ENCODE results near the gene TMEM63C. TPM values are rescaled to one million over a fixed set of nuclear protein-coding genes. Genes with fewer than 3 reads are reported as not detected.

Gene TMEM63C
- total and polyA plus RNA-seq, 2 donors (not counting 1 experiment from before 2014, with no cell fraction given): 0.63 to 3.2 TPM

DNA sequence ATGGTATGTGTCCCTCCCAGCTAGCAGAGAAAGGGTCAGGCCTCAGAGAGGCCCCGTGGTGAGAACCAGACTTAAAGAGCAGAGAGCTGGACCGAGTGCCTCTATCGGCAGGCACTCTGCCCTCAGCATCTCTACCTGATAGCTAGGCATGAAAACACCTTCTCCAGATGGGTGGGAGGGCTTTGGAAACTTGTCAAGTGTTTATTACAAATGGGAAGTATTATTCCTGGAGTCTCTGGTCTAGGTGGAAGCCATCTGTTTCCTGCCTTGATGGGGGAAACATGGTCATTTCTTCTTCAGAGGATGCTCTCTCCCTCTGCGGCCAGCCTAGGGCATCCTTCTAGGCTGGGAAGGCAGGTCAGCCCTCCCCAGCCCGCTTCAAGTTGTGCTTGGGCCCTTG lies 2.3 kb downstream of the TMEM63C start:
- Histone ChIP-seq H3K36me3 (replicated peaks in 1 of 2; ENCODE audit: control extremely low read depth in 1 of 2, control insufficient read depth in 1 of 2, extremely low read depth in 1 of 2, insufficient read depth in 2 of 2, low read length in 1 of 2) (no peaks in the 10 kb centered on the region), H3K27me3 (replicated peaks in 1 of 4; ENCODE audit: control extremely low read depth in 1 of 4, control insufficient read depth in 3 of 4, insufficient read depth in 4 of 4, low read length in 3 of 4) (peaks cover 0 to 41% (median 4%) of the 10 kb centered on the region in 4 experiments), H4K20me1 (ENCODE audit: control insufficient read depth, insufficient read depth, low read length, poor library complexity, severe bottlenecking) (no peaks in the 10 kb centered on the region), H3K4me3 (ENCODE audit: control extremely low read depth in 1 of 5, extremely low read depth in 1 of 5, insufficient read depth in 1 of 5, low read depth in 2 of 5, low read length in 4 of 5) (no peak overlapping the region), H2AFZ (ENCODE audit: insufficient read depth, low read depth, low read length, poor library complexity, severe bottlenecking) (no peak overlapping the region), H3K9me3 (ENCODE audit: control extremely low read depth in 1 of 3, control insufficient read depth in 2 of 3, insufficient read depth in 1 of 3, low read length in 2 of 3) (peaks cover 0 to 3% (median 0%) of the 10 kb centered on the region in 3 donors), H3K27ac (ENCODE audit: low read length in 2 of 2) (no peak overlapping the region), H3K79me2 (ENCODE audit: control insufficient read depth, insufficient read depth, low read length) (no peaks in the 10 kb centered on the region), H3K4me1 (ENCODE audit: control insufficient read depth in 2 of 2, insufficient read depth in 2 of 2, low read length in 2 of 2) (peaks cover 18 to 30% of the 10 kb centered on the region in 2 donors), H3K4me2 (replicated peaks; ENCODE audit: low read depth, low read length, poor library complexity, severe bottlenecking) (no peak overlapping the region), H3K9ac (ENCODE audit: low read length) (no peak overlapping the region)
- ChIA-PET POLR2A (interaction anchor here (0.6 kb wide), 1 partner anchor 138 kb away, joined by 4 read pairs; no protein-coding TSS in a partner anchor), CTCF (interaction anchor here (1.1 to 1.2 kb wide), 2 partner anchors 33 to 132 kb away, joined by 3 read pairs; no protein-coding TSS in a partner anchor)
- TF ChIP-seq EZH2 (IDR thresholded peaks at IDR 0.05; ENCODE audit: borderline replicate concordance, insufficient read depth, low read depth, low read length, poor library complexity, severe bottlenecking): no peak
- TF ChIP-seq, protein P1, sequence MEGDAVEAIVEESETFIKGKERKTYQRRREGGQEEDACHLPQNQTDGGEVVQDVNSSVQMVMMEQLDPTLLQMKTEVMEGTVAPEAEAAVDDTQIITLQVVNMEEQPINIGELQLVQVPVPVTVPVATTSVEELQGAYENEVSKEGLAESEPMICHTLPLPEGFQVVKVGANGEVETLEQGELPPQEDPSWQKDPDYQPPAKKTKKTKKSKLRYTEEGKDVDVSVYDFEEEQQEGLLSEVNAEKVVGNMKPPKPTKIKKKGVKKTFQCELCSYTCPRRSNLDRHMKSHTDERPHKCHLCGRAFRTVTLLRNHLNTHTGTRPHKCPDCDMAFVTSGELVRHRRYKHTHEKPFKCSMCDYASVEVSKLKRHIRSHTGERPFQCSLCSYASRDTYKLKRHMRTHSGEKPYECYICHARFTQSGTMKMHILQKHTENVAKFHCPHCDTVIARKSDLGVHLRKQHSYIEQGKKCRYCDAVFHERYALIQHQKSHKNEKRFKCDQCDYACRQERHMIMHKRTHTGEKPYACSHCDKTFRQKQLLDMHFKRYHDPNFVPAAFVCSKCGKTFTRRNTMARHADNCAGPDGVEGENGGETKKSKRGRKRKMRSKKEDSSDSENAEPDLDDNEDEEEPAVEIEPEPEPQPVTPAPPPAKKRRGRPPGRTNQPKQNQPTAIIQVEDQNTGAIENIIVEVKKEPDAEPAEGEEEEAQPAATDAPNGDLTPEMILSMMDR (IDR thresholded peaks at IDR 0.05): no peak
- no peak overlapping the region for H3K27ac Mint-ChIP-seq
- H3K27me3 Mint-ChIP-seq: peaks cover 28% of the 10 kb centered on the region
- no peaks in the 10 kb centered on the region for H3K9me3 Mint-ChIP-seq (ENCODE audit: insufficient read depth)
- no peak for DNase-seq
- 50% methylated on average over 2 of the region's 5 CpGs for WGBS (ENCODE audit: insufficient coverage)
- ATAC-seq (ENCODE audit: low read depth): no peak
- no peak overlapping the region for H3K4me3 Mint-ChIP-seq
- H3K4me1 Mint-ChIP-seq: peaks cover 13% of the 10 kb centered on the region
- intact Hi-C loops (cut with micrococcal nuclease): no loop called here

DNA sequence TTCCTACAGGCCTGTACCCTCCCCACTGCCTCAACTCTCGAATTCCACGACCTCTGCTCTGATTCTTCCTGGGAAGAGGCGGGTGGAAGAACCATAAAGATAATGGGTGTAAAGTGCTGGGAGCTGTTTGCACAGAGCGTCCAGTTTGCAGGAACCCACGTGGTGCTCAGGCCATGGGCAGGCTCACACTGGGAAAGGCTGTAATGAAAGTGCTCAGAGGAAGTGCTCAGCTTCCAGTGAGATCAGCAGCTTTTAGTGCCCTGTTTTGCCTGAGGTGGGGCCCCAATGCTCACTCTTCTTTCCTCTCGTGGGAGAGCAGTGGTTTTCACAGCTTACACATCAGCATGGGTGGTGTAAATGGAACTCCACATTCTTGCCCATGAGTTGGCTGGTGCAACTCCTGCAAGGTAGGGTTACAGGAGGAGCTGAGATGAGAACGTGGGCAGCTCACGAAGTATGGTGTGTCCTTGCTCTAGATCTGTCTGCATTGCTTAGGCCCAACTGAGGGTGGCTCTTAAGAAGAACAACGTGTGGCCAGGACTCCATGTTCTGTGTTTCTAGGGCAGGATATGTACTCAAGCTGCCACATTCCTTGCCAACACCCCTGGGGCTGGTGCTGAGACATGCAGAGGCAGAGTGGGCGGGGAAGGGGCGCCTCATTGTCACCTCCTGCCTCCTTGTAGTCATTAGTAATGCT lies 2.9 kb downstream of the TMEM63C start:
- no peaks in the 10 kb centered on the region for H4K20me1 ChIP-seq (ENCODE audit: control insufficient read depth, insufficient read depth, low read length, poor library complexity, severe bottlenecking)
- no peak overlapping the region for H3K4me2 ChIP-seq (replicated peaks; ENCODE audit: low read depth, low read length, poor library complexity, severe bottlenecking)
- H3K27me3 ChIP-seq (replicated peaks in 1 of 4; ENCODE audit: control extremely low read depth in 1 of 4, control insufficient read depth in 3 of 4, insufficient read depth in 4 of 4, low read length in 3 of 4): peaks cover 0 to 41% (median 4%) of the 10 kb centered on the region in 4 experiments
- H3K4me3 ChIP-seq (ENCODE audit: control extremely low read depth in 1 of 5, extremely low read depth in 1 of 5, insufficient read depth in 1 of 5, low read depth in 2 of 5, low read length in 4 of 5): no peak overlapping the region
- DNase-seq (no peak), ATAC-seq (ENCODE audit: low read depth) (no peak)
- no peaks in the 10 kb centered on the region for H3K9me3 Mint-ChIP-seq (ENCODE audit: insufficient read depth)
- H3K4me1 Mint-ChIP-seq: peaks cover 13% of the 10 kb centered on the region
- TF ChIP-seq, protein P1 (IDR thresholded peaks at IDR 0.05): no peak
- no peak for TF ChIP-seq EZH2 (IDR thresholded peaks at IDR 0.05; ENCODE audit: borderline replicate concordance, insufficient read depth, low read depth, low read length, poor library complexity, severe bottlenecking)
- H3K4me1 ChIP-seq (ENCODE audit: control insufficient read depth in 2 of 2, insufficient read depth in 2 of 2, low read length in 2 of 2): peaks cover 18 to 30% of the 10 kb centered on the region in 2 donors
- CTCF ChIA-PET: interaction anchor here (1.1 to 1.2 kb wide), 2 partner anchors 33 to 131 kb away, joined by 3 read pairs; no protein-coding TSS in a partner anchor
- H3K9me3 ChIP-seq (ENCODE audit: control extremely low read depth in 1 of 3, control insufficient read depth in 2 of 3, insufficient read depth in 1 of 3, low read length in 2 of 3): peaks cover 0 to 3% (median 0%) of the 10 kb centered on the region in 3 donors
- intact Hi-C loops (cut with micrococcal nuclease): no loop called here
- POLR2A ChIA-PET: interaction anchor here (0.6 kb wide), 2 partner anchors 137 to 223 kb away, joined by 4 to 10 read pairs; no protein-coding TSS in a partner anchor
- H3K9ac ChIP-seq (ENCODE audit: low read length): no peak overlapping the region
- H2AFZ ChIP-seq (ENCODE audit: insufficient read depth, low read depth, low read length, poor library complexity, severe bottlenecking): no peak overlapping the region
- no peaks in the 10 kb centered on the region for H3K36me3 ChIP-seq (replicated peaks in 1 of 2; ENCODE audit: control extremely low read depth in 1 of 2, control insufficient read depth in 1 of 2, extremely low read depth in 1 of 2, insufficient read depth in 2 of 2, low read length in 1 of 2)
- H3K4me3 Mint-ChIP-seq: no peak overlapping the region
- WGBS (ENCODE audit: insufficient coverage): 70% methylated on average over 7 of the region's 11 CpGs
- H3K79me2 ChIP-seq (ENCODE audit: control insufficient read depth, insufficient read depth, low read length): no peaks in the 10 kb centered on the region
- peaks cover 31% of the 10 kb centered on the region for H3K27me3 Mint-ChIP-seq
- no peak overlapping the region for H3K27ac Mint-ChIP-seq
- no peak overlapping the region for H3K27ac ChIP-seq (ENCODE audit: low read length in 2 of 2)
